ENCODE measurements around the gene TUB. TPM values are rescaled to one million over a fixed set of nuclear protein-coding genes. Genes with fewer than 3 reads are reported as not detected.
A peak's percentile ranks its signal among the peaks of the same experiment; 100 is the strongest.

Gene TUB
- total RNA-seq, 1 experiment from 2014 or later = 3.3 TPM

DNA sequence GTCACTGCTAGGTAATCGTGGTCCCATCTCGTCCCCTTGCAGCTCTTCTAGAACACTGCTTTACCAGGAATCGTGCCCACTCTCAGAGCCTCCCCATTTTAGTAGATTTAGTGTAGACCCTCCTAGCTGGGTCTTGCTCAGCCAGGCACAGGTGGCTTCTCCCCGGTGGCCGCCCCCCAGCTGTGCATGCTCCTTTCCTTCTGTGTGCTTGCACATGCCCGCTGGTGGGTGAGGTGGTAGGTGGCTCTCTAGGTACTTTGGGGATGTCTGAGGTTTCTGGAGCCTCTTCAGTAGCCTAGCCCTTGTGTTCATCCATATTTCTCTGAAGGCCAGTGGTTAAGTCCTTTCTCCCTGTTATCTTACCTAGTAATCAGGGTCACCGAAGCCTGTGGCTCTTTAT lies 5.6 kb downstream of the TUB start:
- intact Hi-C loops (cut with micrococcal nuclease) = no loop called here
- POLR2A ChIA-PET (ENCODE audit: unreplicated experiment) = no interaction called here
- H3K27ac ChIP-seq (ENCODE audit: low read length) = no peak overlapping the region

DNA sequence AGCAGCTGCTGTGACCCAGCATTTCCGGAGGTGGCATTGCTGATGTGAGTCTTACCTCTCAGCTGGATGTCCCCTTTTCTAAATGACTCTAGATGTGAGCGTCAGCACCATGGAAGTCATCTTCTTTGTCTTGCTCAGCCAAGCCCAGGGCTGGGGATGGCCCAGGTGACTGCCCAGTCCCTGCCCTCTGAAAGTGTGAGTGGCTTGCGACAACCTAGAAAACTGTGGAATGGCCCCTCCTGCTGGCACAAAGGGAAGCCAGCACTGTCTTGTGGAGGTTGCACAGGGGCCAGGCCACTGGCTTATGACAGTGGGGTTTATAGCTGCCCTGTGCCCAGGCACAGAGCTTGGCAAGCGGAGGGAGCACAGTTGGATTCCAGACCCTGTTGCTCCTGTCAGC lies 6.2 kb downstream of the TUB start:
- Histone ChIP-seq H3K27ac (ENCODE audit: low read length) (no peak overlapping the region), H4K20me1 (ENCODE audit: low read length) (no peaks in the 10 kb centered on the region), H3K4me1 (ENCODE audit: insufficient read depth, low read length) (no peaks in the 10 kb centered on the region), H3F3A (ENCODE audit: low read length, unreplicated experiment) (no peaks in the 10 kb centered on the region), H3K27me3 (ENCODE audit: low read length) (no peaks in the 10 kb centered on the region), H3K4me3 (ENCODE audit: low read length) (no peak overlapping the region), H3K79me2 (ENCODE audit: low read length) (no peaks in the 10 kb centered on the region), H3K9me2 (replicated peaks; ENCODE audit: low read length) (no peaks in the 10 kb centered on the region), H3K4me2 (ENCODE audit: low read length) (no peak overlapping the region), H3K9me3 (ENCODE audit: low read length) (no peaks in the 10 kb centered on the region), H3K36me3 (ENCODE audit: low read depth, low read length) (no peaks in the 10 kb centered on the region), H2AFZ (ENCODE audit: low read length) (no peak overlapping the region), H3K9ac (ENCODE audit: low read length) (no peak overlapping the region)
- TF ChIP-seq EZH2phosphoT487 (IDR thresholded peaks at IDR 0.05; ENCODE audit: borderline replicate concordance, low read length) = no peak
- TF ChIP-seq, protein P1, sequence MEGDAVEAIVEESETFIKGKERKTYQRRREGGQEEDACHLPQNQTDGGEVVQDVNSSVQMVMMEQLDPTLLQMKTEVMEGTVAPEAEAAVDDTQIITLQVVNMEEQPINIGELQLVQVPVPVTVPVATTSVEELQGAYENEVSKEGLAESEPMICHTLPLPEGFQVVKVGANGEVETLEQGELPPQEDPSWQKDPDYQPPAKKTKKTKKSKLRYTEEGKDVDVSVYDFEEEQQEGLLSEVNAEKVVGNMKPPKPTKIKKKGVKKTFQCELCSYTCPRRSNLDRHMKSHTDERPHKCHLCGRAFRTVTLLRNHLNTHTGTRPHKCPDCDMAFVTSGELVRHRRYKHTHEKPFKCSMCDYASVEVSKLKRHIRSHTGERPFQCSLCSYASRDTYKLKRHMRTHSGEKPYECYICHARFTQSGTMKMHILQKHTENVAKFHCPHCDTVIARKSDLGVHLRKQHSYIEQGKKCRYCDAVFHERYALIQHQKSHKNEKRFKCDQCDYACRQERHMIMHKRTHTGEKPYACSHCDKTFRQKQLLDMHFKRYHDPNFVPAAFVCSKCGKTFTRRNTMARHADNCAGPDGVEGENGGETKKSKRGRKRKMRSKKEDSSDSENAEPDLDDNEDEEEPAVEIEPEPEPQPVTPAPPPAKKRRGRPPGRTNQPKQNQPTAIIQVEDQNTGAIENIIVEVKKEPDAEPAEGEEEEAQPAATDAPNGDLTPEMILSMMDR (conservative IDR thresholded peaks at IDR 0.05; ENCODE audit: low read depth, low read length) = 0 out of 2 replicates have a peak, but pooled peaks have one; percentile 30
- POLR2A ChIA-PET (ENCODE audit: unreplicated experiment) = no interaction called here
- intact Hi-C loops (cut with micrococcal nuclease) = no loop called here
- DNase-seq = no peak
- CTCF ChIA-PET = interaction anchor here (0.6 kb wide), 1 partner anchor 10 kb away, joined by 5 read pairs; no protein-coding TSS in a partner anchor
- no TSS peak for BruUV-seq (replicated peaks)
- ATAC-seq = peak; percentile 46; the same call in 1 of the 2 replicates

More for the DNA sequence above, 5.6 kb downstream of the TUB start:
- Histone ChIP-seq H3K9me3 (ENCODE audit: low read length) (no peaks in the 10 kb centered on the region), H2AFZ (ENCODE audit: low read length) (no peak overlapping the region), H3K4me2 (ENCODE audit: low read length) (no peak overlapping the region), H3K9ac (ENCODE audit: low read length) (no peak overlapping the region), H3K27me3 (ENCODE audit: low read length) (0 out of 2 replicates have a peak, but pooled peaks cover 6% of the 10 kb centered on the region), H3F3A (ENCODE audit: low read length, unreplicated experiment) (no peaks in the 10 kb centered on the region), H3K79me2 (ENCODE audit: low read length) (no peaks in the 10 kb centered on the region), H3K4me1 (ENCODE audit: insufficient read depth, low read length) (no peaks in the 10 kb centered on the region), H4K20me1 (ENCODE audit: low read length) (no peaks in the 10 kb centered on the region), H3K36me3 (ENCODE audit: low read depth, low read length) (no peaks in the 10 kb centered on the region), H3K9me2 (replicated peaks; ENCODE audit: low read length) (no peaks in the 10 kb centered on the region), H3K4me3 (ENCODE audit: low read length) (no peak overlapping the region)
- CTCF ChIA-PET = no interaction called here
- no TSS peak for BruUV-seq (replicated peaks)
- no peak for ATAC-seq
- DNase-seq = no peak
- TF ChIP-seq, protein P1 (conservative IDR thresholded peaks at IDR 0.05; ENCODE audit: low read depth, low read length) = no peak
- TF ChIP-seq EZH2phosphoT487 (IDR thresholded peaks at IDR 0.05; ENCODE audit: borderline replicate concordance, low read length) (no peak), EZH2 (IDR thresholded peaks at IDR 0.05; ENCODE audit: low read length, unreplicated experiment) (no peak)

DNA sequence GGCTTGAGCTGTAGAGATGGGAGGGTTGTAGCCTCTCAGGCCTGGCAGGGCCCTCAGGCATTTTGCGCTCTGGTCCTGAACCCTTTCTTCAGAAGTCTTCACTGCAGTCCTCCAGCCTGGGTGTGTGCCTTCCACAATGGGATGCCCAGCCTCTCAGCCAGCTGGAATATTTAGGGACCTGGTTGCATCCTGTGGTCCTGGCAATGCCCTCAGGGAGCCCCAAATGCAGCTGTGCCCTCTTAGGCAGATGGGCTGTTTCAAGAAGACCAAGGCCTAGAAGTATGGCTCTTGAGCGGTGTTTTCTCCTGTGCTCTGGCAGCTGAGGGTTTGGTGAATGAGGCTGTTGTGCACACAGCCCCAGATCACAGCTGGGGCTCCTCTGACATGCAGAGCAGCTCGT lies 6.7 kb downstream of the TUB start:
- ChIA-PET POLR2A (ENCODE audit: unreplicated experiment) (no interaction called here), CTCF (no interaction called here)
- intact Hi-C loops (cut with micrococcal nuclease) = no loop called here
- no peaks in the 10 kb centered on the region for H3K27me3 ChIP-seq (ENCODE audit: low read length)
- no peak overlapping the region for H3K4me2 ChIP-seq (ENCODE audit: low read length)
- no peak for DNase-seq
- TF ChIP-seq EZH2phosphoT487 (IDR thresholded peaks at IDR 0.05; ENCODE audit: borderline replicate concordance, low read length) (no peak), EZH2 (IDR thresholded peaks at IDR 0.05; ENCODE audit: low read length, unreplicated experiment) (no peak)
- TF ChIP-seq, protein P1 (conservative IDR thresholded peaks at IDR 0.05; ENCODE audit: low read depth, low read length) = no peak
- H3K36me3 ChIP-seq (ENCODE audit: low read depth, low read length) = no peaks in the 10 kb centered on the region
- no peaks in the 10 kb centered on the region for H3F3A ChIP-seq (ENCODE audit: low read length, unreplicated experiment)
- H3K9ac ChIP-seq (ENCODE audit: low read length) = no peak overlapping the region
- no peak overlapping the region for H2AFZ ChIP-seq (ENCODE audit: low read length)
- no peaks in the 10 kb centered on the region for H3K4me1 ChIP-seq (ENCODE audit: insufficient read depth, low read length)
- BruUV-seq (replicated peaks) = no TSS peak
- H3K27ac ChIP-seq (ENCODE audit: low read length) = no peak overlapping the region
- no peaks in the 10 kb centered on the region for H4K20me1 ChIP-seq (ENCODE audit: low read length)
- no peaks in the 10 kb centered on the region for H3K79me2 ChIP-seq (ENCODE audit: low read length)
- ATAC-seq = no peak
- no peaks in the 10 kb centered on the region for H3K9me2 ChIP-seq (replicated peaks; ENCODE audit: low read length)
- H3K4me3 ChIP-seq (ENCODE audit: low read length) = no peak overlapping the region
- H3K9me3 ChIP-seq (ENCODE audit: low read length) = no peaks in the 10 kb centered on the region
